HG03457 (cell line): Measurements from ENCODE around the gene RDH13.
A peak's percentile ranks its signal among the peaks of the same experiment; 100 is the strongest.
"Not testable (repeated sequence)": the region's sequence is repeated elsewhere in the genome, so short reads cannot be mapped to it uniquely, and the experiment has no call there.

ENCODE experiments used
- ATAC-seq: cut with Tn5 transposase; IDR thresholded peaks from one replicate; pipeline ENCODE4 v1.9.1; 2021; ENCODE audit warnings: moderate number of reproducible peaks; ENCODE audit not compliant: unreplicated experiment

Gene RDH13

DNA sequence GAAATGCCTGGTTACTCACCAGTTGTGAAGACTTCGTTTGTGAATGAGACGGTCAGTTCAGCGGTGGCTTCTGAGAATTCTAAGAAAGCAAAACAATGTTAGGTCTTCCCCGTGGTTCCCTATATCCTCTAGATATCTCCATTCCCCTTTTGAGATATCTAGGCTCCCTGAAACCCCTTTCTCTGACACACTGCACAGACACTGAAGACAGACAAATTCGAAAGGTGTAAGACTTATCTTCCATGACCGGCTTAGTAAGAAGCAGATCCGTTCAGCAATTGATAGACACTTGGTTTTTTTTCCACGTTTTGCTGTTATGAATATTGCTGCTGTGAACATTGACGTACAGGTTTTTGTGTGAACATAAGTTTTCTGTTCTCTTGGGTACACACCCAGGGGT, 44.3 kb downstream of the RDH13 start:
- ATAC-seq, result no peak

DNA sequence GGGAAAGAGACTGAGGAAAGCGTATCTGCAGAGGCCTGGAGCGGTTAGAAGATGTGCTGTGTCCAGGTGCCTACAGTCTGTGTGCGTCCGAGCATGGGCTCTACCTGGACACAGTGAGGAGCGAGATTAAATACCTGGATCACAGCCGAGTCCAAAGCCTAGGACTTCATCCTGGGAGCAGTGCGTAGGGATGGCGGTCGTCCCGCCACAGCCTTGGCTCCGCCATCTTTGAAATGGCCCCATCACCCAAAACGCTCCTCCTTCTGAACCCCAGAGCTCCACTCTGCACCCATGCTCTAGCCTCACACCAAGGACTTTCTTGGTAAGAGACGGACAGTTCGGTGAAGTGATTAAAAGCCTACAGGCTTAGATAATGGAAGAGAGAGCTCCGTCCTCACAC, 44.7 kb downstream of the RDH13 start:
- ATAC-seq, result no peak

DNA sequence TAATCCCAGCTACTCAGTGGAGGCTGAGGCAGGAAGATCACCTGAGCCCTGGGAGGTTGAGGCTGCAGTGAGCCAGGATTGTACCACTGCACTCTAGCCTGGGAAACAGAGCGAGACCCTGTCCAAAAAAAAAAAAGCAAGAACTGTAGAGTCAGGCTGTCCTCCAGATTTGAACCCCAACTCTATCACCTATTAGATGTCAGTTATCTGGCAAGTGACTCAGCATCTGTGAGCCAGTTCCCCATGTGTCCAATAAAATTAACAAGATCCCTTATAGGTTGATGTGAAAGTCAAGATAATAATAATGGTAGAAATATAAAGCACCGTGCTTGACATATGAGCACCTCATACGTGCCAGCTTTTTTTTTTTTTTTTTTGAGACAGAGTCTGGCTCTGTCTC, 46.9 kb downstream of the RDH13 start:
- no peak for ATAC-seq

DNA sequence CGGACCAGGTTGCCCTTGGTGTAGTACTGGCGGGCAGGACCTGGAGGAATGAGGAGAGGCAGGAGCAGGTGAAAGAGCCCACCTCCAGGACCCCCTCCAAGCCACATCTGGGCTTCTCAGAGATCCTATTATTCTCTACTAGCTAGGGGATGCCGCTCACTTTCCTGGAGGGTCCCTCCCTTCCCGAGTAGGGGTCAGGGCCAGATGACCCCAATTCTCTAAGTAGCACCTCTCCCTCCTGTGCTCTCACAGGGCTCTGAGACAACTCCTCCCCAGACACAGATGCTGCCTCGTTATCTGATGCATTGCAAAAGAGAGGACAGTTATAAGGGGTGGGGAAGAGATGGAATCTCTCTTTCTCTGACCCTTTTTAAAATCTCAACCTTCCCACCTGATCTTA, 47.8 kb downstream of the RDH13 start:
- no peak for ATAC-seq

DNA sequence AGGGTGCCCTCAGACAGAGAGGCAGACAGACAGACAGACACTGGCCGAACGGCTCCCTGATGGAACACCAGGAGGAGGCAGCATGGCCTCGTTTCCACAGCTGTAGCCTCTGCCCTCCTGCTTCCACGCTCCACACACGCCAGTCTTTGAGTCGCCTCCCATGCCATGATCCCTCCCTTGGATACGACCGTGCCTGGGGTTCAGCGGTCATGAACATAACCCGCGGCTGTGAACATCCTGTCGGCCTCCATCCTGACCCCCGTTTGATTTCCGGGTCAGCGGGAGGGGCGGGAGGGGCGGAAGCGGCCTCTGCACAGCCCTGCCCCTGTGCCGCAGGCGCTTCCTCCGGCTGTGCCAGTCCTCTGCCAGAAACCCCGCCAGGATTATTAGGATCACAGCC, 48.2 kb downstream of the RDH13 start:
- no peak for ATAC-seq

DNA sequence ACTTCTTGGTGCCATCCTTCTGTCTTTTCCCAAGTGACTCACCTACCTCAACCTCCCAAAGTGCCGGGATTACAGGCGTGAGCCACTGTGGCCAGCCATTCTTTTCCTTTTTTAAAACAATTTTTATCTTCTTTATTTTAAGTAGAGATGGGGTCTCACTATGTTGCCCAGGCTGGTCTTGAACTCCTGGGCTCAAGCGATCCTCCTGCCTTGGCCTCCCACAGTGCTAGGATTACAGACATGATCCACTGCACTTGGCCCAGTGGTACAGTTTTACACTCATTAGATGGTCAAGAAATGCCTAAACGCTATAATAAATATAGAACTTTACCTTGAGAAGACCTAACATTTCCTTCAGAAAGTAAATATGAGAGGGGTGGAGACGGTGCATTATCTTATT, 49.4 kb downstream of the RDH13 start:
- ATAC-seq, result no peak

DNA sequence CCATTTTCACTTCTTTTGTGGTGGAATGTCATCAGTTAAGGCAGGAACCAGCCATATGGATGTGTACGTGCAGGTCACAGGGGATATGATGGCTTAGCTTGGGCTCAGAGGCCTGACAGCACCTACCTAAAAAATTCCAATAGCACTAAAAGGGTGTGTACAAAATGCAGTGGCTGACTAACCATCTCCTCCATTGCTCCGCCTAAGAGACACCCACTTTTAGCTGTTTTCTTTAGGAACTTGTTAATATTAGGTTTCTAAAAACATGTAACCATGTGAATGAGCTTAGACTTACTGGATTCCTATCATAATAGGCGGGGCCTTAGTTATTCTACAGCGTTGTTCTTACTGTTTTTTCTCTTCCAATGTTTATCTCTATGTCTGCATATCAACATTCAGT, 50.6 kb downstream of the RDH13 start:
- ATAC-seq, result no peak

DNA sequence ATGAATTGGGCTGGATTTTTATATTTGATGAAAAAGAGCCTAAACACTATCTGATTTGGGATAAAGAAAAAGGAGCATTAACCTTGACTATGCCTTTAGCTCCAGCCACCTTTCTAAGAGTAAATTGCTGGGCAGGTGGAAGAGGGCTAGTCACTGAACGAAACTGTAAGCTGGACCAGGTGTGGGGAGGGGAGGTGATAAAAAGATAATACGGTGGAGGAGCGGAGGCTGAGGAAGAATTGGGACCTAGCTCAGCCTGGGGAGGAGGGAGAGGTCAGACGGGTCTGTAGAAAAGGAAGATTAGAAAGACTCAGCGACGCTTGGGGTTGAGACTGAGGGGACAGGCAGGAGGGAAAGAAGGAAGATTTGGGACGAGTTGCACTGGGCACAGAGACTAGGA, 52.4 kb downstream of the RDH13 start:
- ATAC-seq, result not testable (repeated sequence)

DNA sequence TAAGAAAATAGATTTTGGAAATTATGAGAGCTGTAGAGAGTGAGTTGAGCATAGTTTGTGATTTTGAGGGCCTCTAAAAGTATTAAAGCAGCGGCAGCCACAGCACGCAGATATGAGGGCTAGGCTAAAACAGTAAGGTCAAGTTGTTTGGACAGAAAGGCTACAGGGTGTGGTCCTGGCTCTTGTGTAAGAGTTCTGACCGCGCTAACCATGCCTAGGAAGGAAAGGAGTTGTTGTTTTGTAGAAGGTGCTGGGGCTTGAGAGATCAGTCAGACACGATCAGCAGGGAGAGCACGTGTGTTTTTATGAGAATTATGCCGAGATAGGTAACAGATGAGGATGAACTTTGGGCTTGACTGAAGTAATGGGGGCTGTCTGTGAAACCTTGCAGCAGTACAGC, 54.2 kb downstream of the RDH13 start:
- not testable (repeated sequence) for ATAC-seq

DNA sequence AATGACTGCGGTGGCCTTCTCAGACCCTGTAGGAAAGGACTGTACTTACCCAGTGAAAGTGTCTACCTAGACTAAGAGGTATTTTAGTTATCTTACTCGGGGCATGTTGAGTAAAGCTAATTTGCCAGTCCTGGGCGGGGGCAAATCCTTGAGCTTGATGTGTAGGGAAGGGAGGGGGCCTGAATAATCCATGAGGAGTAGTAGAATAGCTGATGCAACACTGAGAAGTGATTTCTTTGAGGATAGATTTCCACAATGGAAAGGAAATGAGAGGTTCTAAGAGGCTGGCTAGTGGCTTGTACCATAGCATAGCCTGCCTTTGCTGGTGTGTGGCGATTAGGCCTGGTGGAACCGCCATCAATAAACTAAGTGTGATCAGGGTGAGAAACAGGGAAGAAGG, 54.8 kb downstream of the RDH13 start:
- not testable (repeated sequence) for ATAC-seq

DNA sequence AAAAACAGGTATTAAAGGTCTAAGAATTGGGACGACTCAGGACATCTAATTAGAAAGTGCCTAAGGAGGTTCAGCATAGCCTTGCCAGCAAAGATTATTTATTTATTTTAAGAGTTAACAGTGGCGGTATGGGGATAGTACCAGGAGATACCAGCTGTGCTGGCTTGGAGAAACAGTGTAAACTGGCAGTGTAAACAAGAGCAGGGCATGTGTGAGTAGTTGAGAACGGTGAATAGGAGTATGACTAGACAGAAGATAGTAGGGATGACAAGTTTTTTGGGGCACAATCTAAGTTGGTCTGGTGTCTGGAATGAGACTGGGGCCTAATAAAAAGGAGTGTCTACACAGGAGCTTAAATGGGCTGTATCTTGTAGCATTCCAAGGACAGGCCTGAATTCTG, 55.4 kb downstream of the RDH13 start:
- not testable (repeated sequence) for ATAC-seq

DNA sequence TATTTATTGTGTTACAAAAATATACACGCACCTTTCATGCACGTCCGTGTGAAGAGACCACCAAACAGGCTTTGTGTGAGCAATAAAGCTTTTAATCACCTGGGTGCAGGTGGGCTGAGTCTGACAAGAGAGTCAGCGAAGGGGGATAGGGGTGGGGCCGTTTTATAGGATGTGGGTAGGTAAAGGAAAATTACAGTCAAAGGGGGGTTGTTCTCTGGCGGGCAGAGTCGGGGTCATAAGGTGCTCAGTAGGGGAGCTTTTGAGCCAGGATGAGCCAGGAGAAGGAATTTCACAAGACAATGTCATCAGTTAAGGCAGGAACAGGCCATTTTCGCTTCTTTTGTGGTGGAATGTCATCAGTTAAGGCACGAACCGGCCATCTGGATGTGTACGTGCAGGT, 56.2 kb downstream of the RDH13 start:
- ATAC-seq, result not testable (repeated sequence)

DNA sequence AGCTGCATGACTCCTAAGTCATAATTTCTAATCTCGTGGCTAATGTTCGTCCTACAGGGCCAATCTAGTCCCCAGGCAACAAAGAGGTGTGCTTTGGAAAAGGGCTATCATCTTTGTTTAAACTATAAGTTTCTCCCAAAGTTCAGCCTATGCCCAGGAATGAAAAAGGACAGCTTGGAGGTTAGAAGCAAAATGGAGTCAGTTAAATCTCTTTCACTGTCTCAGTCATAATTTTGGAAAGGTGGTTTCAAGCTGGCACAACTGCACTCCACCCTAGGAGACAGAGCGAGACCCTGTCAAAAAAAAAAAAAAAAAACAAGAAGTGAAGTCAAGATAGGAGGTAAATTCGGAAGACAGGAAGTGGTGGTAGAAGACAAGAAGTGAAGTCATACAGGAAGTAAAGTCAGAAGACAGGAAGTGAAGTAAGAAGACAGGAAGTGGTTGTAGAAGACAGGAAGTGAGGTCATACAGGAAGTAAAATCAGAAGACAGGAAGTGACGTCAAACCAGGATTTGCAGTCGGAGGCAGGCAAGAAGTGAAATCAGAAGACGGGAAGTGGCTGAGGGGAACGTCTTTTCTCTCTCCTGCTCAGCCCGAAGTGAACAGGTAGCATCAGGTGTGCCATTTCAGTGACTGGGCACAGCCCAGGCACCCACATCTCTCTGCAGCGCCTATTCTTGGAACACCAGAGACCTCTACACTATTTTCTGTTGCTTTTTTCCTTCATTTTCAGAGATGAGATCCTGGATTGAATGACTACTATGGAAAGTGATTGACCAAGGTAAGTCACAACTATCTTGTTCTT, 57.1 kb downstream of the RDH13 start:
- ATAC-seq, result peak; percentile 79

DNA sequence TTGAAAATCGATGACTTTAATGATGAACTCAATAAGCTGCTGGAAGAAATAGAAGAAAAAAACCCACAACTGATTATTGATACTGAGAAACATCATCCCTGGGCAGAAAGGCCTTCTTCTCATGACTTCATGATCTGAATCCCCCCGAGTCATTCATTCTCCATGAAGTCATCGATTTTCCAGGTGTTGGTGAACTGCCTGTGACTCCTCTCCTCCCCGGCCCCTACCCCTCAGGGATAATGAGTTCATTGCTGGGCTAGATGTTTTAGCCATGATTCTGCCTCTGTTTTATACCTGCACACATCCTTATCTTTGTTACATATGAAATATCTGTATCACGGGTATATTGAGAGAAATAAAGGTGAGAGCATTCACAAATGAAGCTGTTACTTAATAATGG, 62.2 kb downstream of the RDH13 start:
- no peak for ATAC-seq

DNA sequence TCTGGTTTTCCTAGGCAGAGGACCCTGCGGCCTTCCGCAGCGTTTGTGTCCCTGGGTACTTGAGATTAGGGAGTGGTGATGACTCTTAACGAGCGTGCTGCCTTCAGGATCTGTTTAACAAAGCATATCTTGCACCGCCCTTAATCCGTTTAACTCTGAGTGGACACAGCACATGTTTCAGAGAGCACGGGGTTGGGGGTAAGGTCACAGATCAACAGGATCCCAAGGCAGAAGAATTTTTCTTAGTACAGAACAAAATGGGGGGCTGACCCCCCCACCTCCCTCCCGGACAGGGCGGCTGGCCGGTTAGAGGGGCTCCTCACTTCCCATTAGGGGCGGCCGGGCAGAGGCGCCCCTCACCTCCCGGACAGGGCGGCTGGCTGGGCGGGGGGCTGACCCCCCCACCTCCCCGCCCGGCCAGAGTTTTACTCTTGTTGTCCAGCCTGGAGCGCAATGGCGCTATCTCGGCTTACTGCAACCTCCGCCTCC, 64.2 kb downstream of the RDH13 start:
- ATAC-seq, result not testable (repeated sequence)

DNA sequence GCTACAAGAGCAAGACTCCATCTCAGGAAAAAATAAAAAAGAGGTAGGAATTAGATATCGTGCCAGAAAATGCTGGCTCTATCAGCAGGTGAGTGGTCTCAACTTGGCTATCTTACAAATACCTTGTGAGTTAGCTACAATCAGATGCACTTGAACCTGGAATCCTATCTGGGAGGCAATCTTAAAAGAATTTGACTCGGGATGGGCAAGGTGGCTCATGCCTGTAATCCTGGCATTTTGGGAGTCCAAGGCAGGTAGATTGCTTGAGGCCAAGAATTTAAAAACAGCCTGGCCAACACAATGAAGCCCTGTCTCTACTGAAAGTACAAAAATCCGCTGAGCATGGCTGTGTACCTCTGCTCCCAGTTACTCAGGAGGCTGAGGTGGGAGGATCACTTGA, 67.4 kb downstream of the RDH13 start:
- ATAC-seq, result no peak
